Measurements from ENCODE around the gene MYO3B. TPM values are rescaled to one million over a fixed set of nuclear protein-coding genes. Genes with fewer than 3 reads are reported as not detected.

Gene MYO3B
- total and polyA plus RNA-seq, 2 donors (not counting 1 experiment from before 2014, with no cell fraction given), result not detected

DNA sequence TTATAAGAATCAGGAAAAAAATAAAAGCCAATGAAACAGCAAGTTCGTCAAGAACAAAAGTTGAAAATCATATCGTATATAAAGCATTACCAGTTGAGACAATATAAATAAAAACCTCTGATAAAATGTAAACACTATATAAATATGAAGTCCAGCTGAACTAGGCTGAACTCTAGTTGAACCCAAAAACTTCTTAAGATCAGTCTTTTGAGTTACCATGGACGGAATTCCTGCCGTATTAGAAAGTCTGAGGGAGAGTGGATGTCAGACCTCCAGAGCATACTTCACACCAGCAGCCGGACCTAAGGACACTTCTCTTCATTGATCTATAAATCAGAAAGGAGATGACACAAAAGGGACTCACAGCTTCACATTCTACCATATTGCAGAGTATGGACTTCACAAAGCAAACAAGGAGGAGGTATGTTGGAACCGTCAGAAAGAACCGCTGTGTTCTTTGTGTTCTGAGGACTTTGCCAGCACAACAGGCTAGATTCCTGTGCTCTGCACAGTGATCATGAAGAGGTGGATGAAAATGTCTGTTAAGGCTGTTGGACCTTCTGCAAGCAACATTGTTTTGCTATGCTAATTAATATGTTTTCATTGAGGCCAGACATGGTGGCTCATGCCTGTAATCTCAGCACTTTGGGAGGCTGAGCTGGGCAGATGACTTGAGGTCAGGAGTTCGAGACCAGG, 469.9 kb downstream of the MYO3B start:
- no peak for TF ChIP-seq EZH2 (IDR thresholded peaks at IDR 0.05; ENCODE audit: borderline replicate concordance, insufficient read depth, low read depth, low read length, poor library complexity, severe bottlenecking)
- TF ChIP-seq, protein P1, sequence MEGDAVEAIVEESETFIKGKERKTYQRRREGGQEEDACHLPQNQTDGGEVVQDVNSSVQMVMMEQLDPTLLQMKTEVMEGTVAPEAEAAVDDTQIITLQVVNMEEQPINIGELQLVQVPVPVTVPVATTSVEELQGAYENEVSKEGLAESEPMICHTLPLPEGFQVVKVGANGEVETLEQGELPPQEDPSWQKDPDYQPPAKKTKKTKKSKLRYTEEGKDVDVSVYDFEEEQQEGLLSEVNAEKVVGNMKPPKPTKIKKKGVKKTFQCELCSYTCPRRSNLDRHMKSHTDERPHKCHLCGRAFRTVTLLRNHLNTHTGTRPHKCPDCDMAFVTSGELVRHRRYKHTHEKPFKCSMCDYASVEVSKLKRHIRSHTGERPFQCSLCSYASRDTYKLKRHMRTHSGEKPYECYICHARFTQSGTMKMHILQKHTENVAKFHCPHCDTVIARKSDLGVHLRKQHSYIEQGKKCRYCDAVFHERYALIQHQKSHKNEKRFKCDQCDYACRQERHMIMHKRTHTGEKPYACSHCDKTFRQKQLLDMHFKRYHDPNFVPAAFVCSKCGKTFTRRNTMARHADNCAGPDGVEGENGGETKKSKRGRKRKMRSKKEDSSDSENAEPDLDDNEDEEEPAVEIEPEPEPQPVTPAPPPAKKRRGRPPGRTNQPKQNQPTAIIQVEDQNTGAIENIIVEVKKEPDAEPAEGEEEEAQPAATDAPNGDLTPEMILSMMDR (IDR thresholded peaks at IDR 0.05), result no peak
- Histone ChIP-seq H3K79me2 (ENCODE audit: control insufficient read depth, insufficient read depth, low read length) (no peaks in the 10 kb centered on the region), H2AFZ (ENCODE audit: insufficient read depth, low read depth, low read length, poor library complexity, severe bottlenecking) (no peak overlapping the region), H4K20me1 (ENCODE audit: control insufficient read depth, insufficient read depth, low read length, poor library complexity, severe bottlenecking) (no peaks in the 10 kb centered on the region), H3K4me3 (ENCODE audit: control extremely low read depth in 1 of 5, extremely low read depth in 1 of 5, insufficient read depth in 1 of 5, low read depth in 2 of 5, low read length in 4 of 5) (no peak overlapping the region), H3K27me3 (replicated peaks in 1 of 4; ENCODE audit: control extremely low read depth in 1 of 4, control insufficient read depth in 3 of 4, insufficient read depth in 4 of 4, low read length in 3 of 4) (no peaks in the 10 kb centered on the region), H3K9me3 (ENCODE audit: control extremely low read depth in 1 of 3, control insufficient read depth in 2 of 3, insufficient read depth in 1 of 3, low read length in 2 of 3) (no peaks in the 10 kb centered on the region), H3K4me2 (replicated peaks; ENCODE audit: low read depth, low read length, poor library complexity, severe bottlenecking) (no peak overlapping the region), H3K27ac (ENCODE audit: low read length in 2 of 2) (no peak overlapping the region), H3K36me3 (replicated peaks in 1 of 2; ENCODE audit: control extremely low read depth in 1 of 2, control insufficient read depth in 1 of 2, extremely low read depth in 1 of 2, insufficient read depth in 2 of 2, low read length in 1 of 2) (no peaks in the 10 kb centered on the region), H3K4me1 (ENCODE audit: control insufficient read depth in 2 of 2, insufficient read depth in 2 of 2, low read length in 2 of 2) (no peaks in the 10 kb centered on the region), H3K9ac (ENCODE audit: low read length) (no peak overlapping the region)
- Mint-ChIP-seq H3K9me3 (ENCODE audit: insufficient read depth) (no peaks in the 10 kb centered on the region), H3K4me1 (no peaks in the 10 kb centered on the region), H3K27ac (no peak overlapping the region), H3K4me3 (no peak overlapping the region), H3K27me3 (peaks cover 8% of the 10 kb centered on the region)
- ATAC-seq (ENCODE audit: low read depth) (no peak), DNase-seq (no peak)
- POLR2A ChIA-PET, result no interaction called here
- WGBS (ENCODE audit: insufficient coverage), result 96% methylated on average over 4 of the region's 8 CpGs
- intact Hi-C loops (cut with micrococcal nuclease), result no loop called here
- CTCF ChIA-PET, result no interaction called here

DNA sequence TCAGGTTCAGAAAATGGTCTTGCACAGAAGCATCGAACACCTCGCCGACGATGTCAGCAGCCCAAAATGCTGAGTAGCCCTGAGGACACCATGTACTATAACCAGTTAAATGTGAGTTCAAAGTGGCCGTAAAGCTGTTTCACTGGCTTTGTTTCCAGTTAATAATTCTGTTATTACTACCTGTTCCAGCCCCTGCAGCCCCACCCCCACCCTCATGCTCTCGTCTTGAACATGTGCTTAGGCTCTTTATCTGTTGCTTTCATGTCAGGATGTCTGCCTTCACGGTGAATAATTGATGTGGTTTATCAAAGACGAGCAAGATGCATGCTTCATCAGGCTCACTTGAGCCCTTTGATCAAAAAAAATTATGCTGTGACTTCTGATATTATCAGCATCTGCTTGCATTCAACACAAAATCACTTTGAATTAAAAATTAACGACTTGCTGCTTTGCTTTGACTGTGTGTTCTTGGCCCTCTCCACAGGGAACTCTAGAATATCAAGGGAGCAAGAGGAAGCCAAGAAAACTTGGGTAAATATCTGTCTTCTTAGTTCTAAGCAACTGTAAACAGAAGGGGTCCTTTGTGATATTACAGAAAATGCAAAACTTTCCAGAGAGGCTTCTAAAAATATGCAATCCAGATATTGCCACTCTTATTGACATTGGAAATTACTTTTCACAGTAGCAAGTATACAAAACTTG, 473.8 kb downstream of the MYO3B start:
- Histone ChIP-seq H3K27me3 (replicated peaks in 1 of 4; ENCODE audit: control extremely low read depth in 1 of 4, control insufficient read depth in 3 of 4, insufficient read depth in 4 of 4, low read length in 3 of 4) (no peaks in the 10 kb centered on the region), H3K4me3 (ENCODE audit: control extremely low read depth in 1 of 5, extremely low read depth in 1 of 5, insufficient read depth in 1 of 5, low read depth in 2 of 5, low read length in 4 of 5) (no peak overlapping the region), H3K4me2 (replicated peaks; ENCODE audit: low read depth, low read length, poor library complexity, severe bottlenecking) (no peak overlapping the region), H3K36me3 (replicated peaks in 1 of 2; ENCODE audit: control extremely low read depth in 1 of 2, control insufficient read depth in 1 of 2, extremely low read depth in 1 of 2, insufficient read depth in 2 of 2, low read length in 1 of 2) (no peaks in the 10 kb centered on the region), H3K27ac (ENCODE audit: low read length in 2 of 2) (no peak overlapping the region), H3K4me1 (ENCODE audit: control insufficient read depth in 2 of 2, insufficient read depth in 2 of 2, low read length in 2 of 2) (no peaks in the 10 kb centered on the region), H3K79me2 (ENCODE audit: control insufficient read depth, insufficient read depth, low read length) (no peaks in the 10 kb centered on the region), H4K20me1 (ENCODE audit: control insufficient read depth, insufficient read depth, low read length, poor library complexity, severe bottlenecking) (no peaks in the 10 kb centered on the region), H3K9me3 (ENCODE audit: control extremely low read depth in 1 of 3, control insufficient read depth in 2 of 3, insufficient read depth in 1 of 3, low read length in 2 of 3) (no peaks in the 10 kb centered on the region), H3K9ac (ENCODE audit: low read length) (no peak overlapping the region), H2AFZ (ENCODE audit: insufficient read depth, low read depth, low read length, poor library complexity, severe bottlenecking) (no peak overlapping the region)
- H3K9me3 Mint-ChIP-seq (ENCODE audit: insufficient read depth), result no peaks in the 10 kb centered on the region
- 78% methylated on average over 5 of the region's 9 CpGs for WGBS (ENCODE audit: insufficient coverage)
- no peak overlapping the region for H3K27ac Mint-ChIP-seq
- ATAC-seq (ENCODE audit: low read depth) (no peak), DNase-seq (no peak)
- H3K4me1 Mint-ChIP-seq, result no peaks in the 10 kb centered on the region
- peaks cover 8% of the 10 kb centered on the region for H3K27me3 Mint-ChIP-seq
- intact Hi-C loops (cut with micrococcal nuclease), result no loop called here
- CTCF ChIA-PET, result no interaction called here
- POLR2A ChIA-PET, result no interaction called here
- no peak for TF ChIP-seq EZH2 (IDR thresholded peaks at IDR 0.05; ENCODE audit: borderline replicate concordance, insufficient read depth, low read depth, low read length, poor library complexity, severe bottlenecking)
- TF ChIP-seq, protein P1 (IDR thresholded peaks at IDR 0.05), result no peak
- H3K4me3 Mint-ChIP-seq, result no peak overlapping the region

All from B cell (primary cell).